Upper lobe of left lung (tissue), 6 donors: Measurements from ENCODE around the gene PITPNM3. TPM values are rescaled to one million over a fixed set of nuclear protein-coding genes. Genes with fewer than 3 reads are reported as not detected.

Experiments used
- ATAC-seq, 2 donors: fragments of 200-7000 bp; cut with Tn5 transposase; one replicate each; pipeline ENCODE4 v1.9.1; 2022; ENCODE audit warnings: mild to moderate bottlenecking in 2 of 2, moderate library complexity in 2 of 2; ENCODE audit not compliant: low FRiP score in 2 of 2
- DNase-seq, 2 donors: peaks; one replicate each; pipeline ENCODE4 v3.0.0-alpha.2; 2019 to 2020
- H3K27ac ChIP-seq, 4 donors: fragments of 200-600 bp; sonication (generic); one replicate each; pipeline ENCODE4 v1.5.1; 2016 to 2019
- H3K27me3 ChIP-seq, 4 donors: fragments of 200-600 bp; sonication (generic); one replicate each; pipeline ENCODE4 v1.5.1; 2017 to 2019
- H3K36me3 ChIP-seq, 4 donors: fragments of 200-600 bp; sonication (generic); one replicate each; pipeline ENCODE4 v1.5.1; 2016 to 2019
- H3K4me1 ChIP-seq, 4 donors: fragments of 200-600 bp; sonication (generic); one replicate each; pipeline ENCODE4 v1.5.1; 2018 to 2019
- H3K4me3 ChIP-seq, 4 donors: fragments of 200-600 bp; sonication (generic); one replicate each; pipeline ENCODE4 v1.5.1; 2017 to 2019; ENCODE audit warnings: mild to moderate bottlenecking in 2 of 4, moderate library complexity in 1 of 4
- H3K9me3 ChIP-seq, 4 donors: fragments of 200-600 bp; sonication (generic); one replicate each; pipeline ENCODE4 v1.5.1; 2018 to 2019
- CTCF ChIP-seq, 6 experiments: fragments of 450-650 bp in 4 of 6; fragments of 200-600 bp in 2 of 6; sonication (generic) in 2 of 6; IDR thresholded peaks; one replicate each; pipeline ENCODE4 v1.5.1; 2016 to 2019; ENCODE audit warnings: antibody characterized with exemption in 6 of 6
- EP300 ChIP-seq, 4 donors: sonication (generic); formaldehyde crosslinking; IDR thresholded peaks; one replicate each; pipeline ENCODE4 v1.5.1; 2017; ENCODE audit warnings: antibody characterized with exemption in 4 of 4, control low read depth in 2 of 4
- POLR2A ChIP-seq, 4 donors: fragments of 450-650 bp; IDR thresholded peaks; one replicate each; pipeline ENCODE4 v1.5.1; 2016 to 2017; ENCODE audit warnings: antibody characterized with exemption in 4 of 4, mild to moderate bottlenecking in 2 of 4
- POLR2AphosphoS5 ChIP-seq, 2 donors: sonication (generic); formaldehyde crosslinking; IDR thresholded peaks; one replicate each; pipeline ENCODE4 v1.5.1; 2017; ENCODE audit warnings: antibody characterized with exemption in 2 of 2
- WGBS, 2 donors: methylation state at CpG; one replicate each; pipeline ENCODE4 v1.1.5; 2017 to 2018; 5-methylcytosine and 5-hydroxymethylcytosine counted together
- total RNA-seq, 6 donors: library from RNA; depleted of rRNA in 4 of 6; stranded (reverse); fragments of >200 nt in 4 of 6; gene quantifications; one replicate each; pipeline versions ENCODE4 v1.1.0 to v1.2.1, GENCODE V29; 2016 to 2021
- donor health status: DM: no; HTN: no; CAD: no; lungs with moderate emphysema.
- donor health status: DM: no; HTN: yes; CAD: no; lungs with severe emphysema.

PITPNM3 gene
- total RNA-seq, 6 donors from 2014 or later, result 10.3 to 16.3 (median 12.5) TPM

GRCh38 chr17:6555331-6556120, 829 bp downstream of the PITPNM3 start:
- 2 to 3% methylated on average over 24 to 25 of the region's 56 CpGs for WGBS, 2 donors
- peak overlapping the region; percentile 15 to 66 (median 63) for H3K4me3 ChIP-seq
- no peaks in the 10 kb centered on the region for H3K36me3 ChIP-seq
- no peaks in the 10 kb centered on the region for H3K9me3 ChIP-seq
- H3K27ac ChIP-seq, result peak overlapping the region; percentile 35 to 83 (median 66)
- ATAC-seq (peak; percentile 27 to 40), DNase-seq (peak; percentile 49 to 85)
- peaks cover 12 to 41% (median 25%) of the 10 kb centered on the region in 4 donors for H3K4me1 ChIP-seq
- no peak for TF ChIP-seq CTCF (IDR thresholded peaks at IDR 0.05)
- TF ChIP-seq POLR2A (IDR thresholded peaks at IDR 0.05), result peak in 1 of 4 donors; percentile 40
- peaks cover 0 to 8% (median 4%) of the 10 kb centered on the region in 4 donors for H3K27me3 ChIP-seq

- ATAC-seq, result peak in 1 of 2 donors; percentile 0
- TF ChIP-seq POLR2A (IDR thresholded peaks at IDR 0.05), result no peak
- no peak for TF ChIP-seq CTCF (IDR thresholded peaks at IDR 0.05)
- no peak for TF ChIP-seq EP300 (IDR thresholded peaks at IDR 0.05)
- no peak for TF ChIP-seq POLR2AphosphoS5 (IDR thresholded peaks at IDR 0.05)
Observed at GRCh38 chr17:6554871-6555330, 1.5 kb downstream of the PITPNM3 start.

GRCh38 chr17:6554342-6554741, 2.0 kb downstream of the PITPNM3 start:
- no peak overlapping the region for H3K4me3 ChIP-seq
- WGBS, 2 donors, result 79 to 85% methylated on average over 4 of the region's 4 CpGs
- TF ChIP-seq POLR2A (IDR thresholded peaks at IDR 0.05), result no peak
- no peak for TF ChIP-seq CTCF (IDR thresholded peaks at IDR 0.05)
- TF ChIP-seq EP300 (IDR thresholded peaks at IDR 0.05), result no peak
- TF ChIP-seq POLR2AphosphoS5 (IDR thresholded peaks at IDR 0.05), result no peak
- no peaks in the 10 kb centered on the region for H3K36me3 ChIP-seq
- peaks cover 0 to 8% (median 4%) of the 10 kb centered on the region in 4 donors for H3K27me3 ChIP-seq
- peak overlapping the region in 3 of 4 donors; percentile 63 to 83 (median 69) for H3K27ac ChIP-seq
- peaks cover 12 to 41% (median 25%) of the 10 kb centered on the region in 4 donors for H3K4me1 ChIP-seq
- DNase-seq (no peak), ATAC-seq (no peak)
- no peaks in the 10 kb centered on the region for H3K9me3 ChIP-seq

More at GRCh38 chr17:6554871-6555330, 1.5 kb downstream of the PITPNM3 start:
- no peak for DNase-seq
- no peaks in the 10 kb centered on the region for H3K36me3 ChIP-seq
- H3K27ac ChIP-seq, result peak overlapping the region; percentile 35 to 83 (median 66)
- H3K4me3 ChIP-seq, result peak overlapping the region in 3 of 4 donors; percentile 63 to 66 (median 63)
- peaks cover 0 to 8% (median 4%) of the 10 kb centered on the region in 4 donors for H3K27me3 ChIP-seq
- 32 to 39% methylated on average over 6 to 12 of the region's 12 CpGs for WGBS, 2 donors
- H3K9me3 ChIP-seq, result no peaks in the 10 kb centered on the region
- peaks cover 12 to 41% (median 25%) of the 10 kb centered on the region in 4 donors for H3K4me1 ChIP-seq

GRCh38 chr17:6551869-6552531, 4.4 kb downstream of the PITPNM3 start:
- DNase-seq, result peak in 1 of 2 donors; percentile 86

More at GRCh38 chr17:6551869-6552531, 4.4 kb downstream of the PITPNM3 start:
- no peaks in the 10 kb centered on the region for H3K36me3 ChIP-seq
- ATAC-seq, result peak; percentile 13 to 80
- H3K27ac ChIP-seq, result peak overlapping the region; percentile 48 to 89 (median 70)
- TF ChIP-seq POLR2AphosphoS5 (IDR thresholded peaks at IDR 0.05) (no peak), CTCF (IDR thresholded peaks at IDR 0.05) (no peak), EP300 (IDR thresholded peaks at IDR 0.05) (peak in 1 of 4 donors; percentile 5), POLR2A (IDR thresholded peaks at IDR 0.05) (peak in 1 of 4 donors; percentile 42)
- peaks cover 25 to 50% (median 34%) of the 10 kb centered on the region in 4 donors for H3K4me1 ChIP-seq
- 61 to 65% methylated on average over 7 to 10 of the region's 11 CpGs for WGBS, 2 donors
- H3K4me3 ChIP-seq, result peak overlapping the region in 1 of 4 donors; percentile 3
- peaks cover 0 to 8% (median 4%) of the 10 kb centered on the region in 4 donors for H3K27me3 ChIP-seq
- H3K9me3 ChIP-seq, result no peaks in the 10 kb centered on the region
